G401.6 (cell line): Measurements from ENCODE around the gene ALOX12B.
"Not testable (repeated sequence)": the region's sequence is repeated elsewhere in the genome, so short reads cannot be mapped to it uniquely, and the experiment has no call there.

Experiments
- FAIRE-seq: peaks from 2 replicates; lab custom pipeline; 2012; peaks lifted over from hg19 to GRCh38; lab: Jason Lieb, UNC

Gene ALOX12B

GRCh38 chr17:8041979-8042378 is 45.5 kb downstream of the ALOX12B start:
- FAIRE-seq, result no peak

GRCh38 chr17:8041249-8041928 is 46.1 kb downstream of the ALOX12B start:
- FAIRE-seq, result peak; percentile 86

GRCh38 chr17:8039611-8040168 is 47.8 kb downstream of the ALOX12B start:
- FAIRE-seq, result no peak

- no peak for FAIRE-seq
Measured at GRCh38 chr17:8038954-8039610, 48.4 kb downstream of the ALOX12B start, which contains the start of gene ALOX15B. Gene ALOX15B, plus strand, starts transcription at chr17:8039059. Its CDS starts 97 bp downstream, at chr17:8039156.

GRCh38 chr17:8032442-8032841 is 55.1 kb downstream of the ALOX12B start:
- FAIRE-seq, result no peak

- no peak for FAIRE-seq
Measured at GRCh38 chr17:8031950-8032349, 55.6 kb downstream of the ALOX12B start.

- FAIRE-seq, result no peak
Measured at GRCh38 chr17:8031261-8031661, 56.3 kb downstream of the ALOX12B start.

GRCh38 chr17:8029121-8029520 is 58.4 kb downstream of the ALOX12B start:
- no peak for FAIRE-seq

- FAIRE-seq, result no peak
Measured at GRCh38 chr17:8025176-8025911, 62.2 kb downstream of the ALOX12B start.

- FAIRE-seq, result not testable (repeated sequence)
Measured at GRCh38 chr17:8024161-8024560, 63.4 kb downstream of the ALOX12B start.
